ENCODE data around the gene SERPINA5.
A peak's percentile ranks its signal among the peaks of the same experiment; 100 is the strongest.
"Not testable (repeated sequence)": the region's sequence is repeated elsewhere in the genome, so short reads cannot be mapped to it uniquely, and the experiment has no call there.

Gene SERPINA5

DNA sequence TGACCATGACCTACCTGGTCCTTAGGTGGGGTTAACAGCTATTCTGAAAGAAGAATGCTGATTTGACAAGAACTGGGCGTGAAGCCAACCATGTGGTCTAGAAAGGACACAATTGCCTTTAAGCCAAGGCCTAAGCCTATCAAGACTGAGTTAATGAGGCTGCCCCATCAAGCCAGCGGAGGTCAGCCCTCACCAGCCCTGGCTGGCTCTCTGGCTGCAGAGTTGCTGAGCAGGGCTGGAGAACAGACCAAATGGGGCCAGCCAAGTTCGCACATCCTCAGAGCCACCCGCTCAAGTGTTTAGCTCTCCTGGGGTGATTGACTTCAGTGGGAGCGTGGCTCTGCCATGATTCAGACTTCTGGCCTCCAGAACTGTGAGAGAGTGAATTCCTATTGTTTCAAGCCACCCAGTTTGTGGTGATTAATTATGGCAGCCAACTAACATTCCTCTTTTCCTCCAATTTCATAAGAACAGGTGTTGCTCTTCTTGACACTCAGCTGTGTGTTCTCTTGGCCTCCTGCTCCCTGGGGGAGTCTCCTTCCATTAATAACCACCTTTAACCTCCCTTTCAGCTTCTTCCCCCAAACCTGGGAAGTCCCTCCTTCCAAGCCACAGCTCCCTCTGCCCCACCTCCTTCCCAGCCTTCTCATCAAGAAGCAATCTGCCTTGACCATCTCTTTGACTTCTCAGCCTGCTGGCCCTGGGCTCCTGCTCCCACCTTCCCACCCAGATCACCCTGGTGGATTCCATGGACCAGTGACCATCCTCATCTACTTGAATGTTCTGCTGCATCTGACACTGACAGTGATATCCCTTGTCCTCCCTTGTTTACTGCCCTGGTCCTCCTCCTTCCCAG lies 5.3 kb upstream of the SERPINA5 start:
- DNase-seq (ENCODE audit: low read depth) = peak; percentile 85

DNA sequence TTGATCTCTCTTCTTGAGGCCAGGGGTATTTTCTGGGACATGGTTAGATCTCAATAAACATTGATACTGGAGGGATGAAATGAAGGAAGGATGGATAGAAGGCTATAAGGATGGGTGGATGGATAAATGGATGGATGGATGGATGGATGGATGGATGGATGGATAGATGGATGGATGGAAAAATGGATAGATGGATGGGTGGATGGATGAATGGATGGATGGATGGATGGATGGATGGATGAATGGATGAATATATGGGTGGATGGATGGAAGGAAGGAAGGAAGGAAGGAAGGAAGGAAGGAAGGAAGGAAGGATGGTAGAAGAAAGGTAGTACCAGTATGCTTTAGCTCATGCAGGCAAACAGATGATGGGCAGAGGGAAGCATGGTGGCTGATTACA lies 3.8 kb upstream of the SERPINA5 start:
- DNase-seq (ENCODE audit: low read depth) = not testable (repeated sequence)

DNA sequence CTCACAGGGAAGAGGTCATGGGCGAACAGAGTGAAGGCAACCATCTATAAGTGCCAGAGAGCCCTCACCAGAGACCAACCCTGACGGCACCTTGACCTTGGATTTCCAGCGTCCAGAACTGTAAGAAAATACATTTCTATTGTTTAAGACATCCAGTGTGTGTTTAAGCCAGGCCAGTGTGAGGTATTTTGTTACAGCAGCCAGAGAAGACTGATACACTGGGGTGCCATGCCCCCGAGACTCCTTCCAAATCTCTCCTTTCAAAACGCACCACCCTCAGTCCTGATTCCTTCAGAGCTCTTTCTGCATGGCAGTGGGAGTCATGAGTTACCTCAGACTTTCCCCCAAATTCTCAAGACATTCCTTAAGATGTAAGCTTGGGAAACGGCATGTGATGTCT lies 2.5 kb upstream of the SERPINA5 start:
- no peak for DNase-seq (ENCODE audit: low read depth)

DNA sequence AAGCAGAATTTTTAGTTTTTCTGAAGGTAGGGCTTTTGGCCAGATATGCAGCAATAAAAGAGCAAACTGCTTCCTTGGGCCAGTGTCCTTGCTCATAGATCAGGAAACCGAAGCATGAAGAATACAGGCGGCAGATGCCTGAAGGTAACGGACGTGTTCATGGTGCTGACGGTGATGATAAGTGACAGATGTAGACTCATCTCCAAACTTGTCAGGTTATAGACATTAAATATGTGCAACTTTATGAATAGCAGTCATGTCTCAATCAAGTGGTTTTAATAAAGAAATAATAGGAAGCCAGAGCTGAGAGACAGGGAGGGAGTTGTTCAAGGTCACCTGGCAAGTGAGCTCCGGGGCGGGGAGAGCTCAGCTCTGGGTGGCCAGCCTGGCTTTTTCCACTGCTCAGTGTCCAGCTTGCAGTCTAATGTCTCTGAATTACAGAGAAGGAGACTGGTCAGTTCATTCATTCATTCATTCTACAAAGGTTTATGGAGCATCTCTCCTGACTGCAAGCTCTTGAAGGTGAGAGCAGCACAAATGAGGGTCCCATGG lies 1.0 kb downstream of the SERPINA5 start:
- no peak for DNase-seq (ENCODE audit: low read depth)

GRCh38 chr14:94582851-94583250 lies 1.6 kb downstream of the SERPINA5 start:
- no peak for DNase-seq (ENCODE audit: low read depth)

DNA sequence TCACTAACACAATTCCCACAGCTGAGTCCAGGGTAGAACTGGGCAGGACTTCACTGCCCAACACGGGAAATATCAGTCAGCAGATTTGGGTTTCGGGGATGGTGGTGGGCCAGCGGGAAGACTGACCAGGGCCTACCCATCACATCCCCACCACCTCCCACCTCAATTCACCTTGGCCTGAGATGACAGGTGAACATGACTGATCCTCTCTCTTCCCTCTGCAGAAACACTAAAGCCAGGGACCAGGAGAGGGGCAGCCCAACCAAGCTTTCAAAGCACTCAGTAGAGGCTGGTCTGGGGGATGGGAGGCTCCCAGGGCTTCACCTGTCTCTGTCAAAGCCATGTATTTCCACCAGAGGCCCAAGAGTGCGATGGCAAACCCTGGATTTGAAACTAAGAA lies 2.3 kb downstream of the SERPINA5 start:
- no peak for DNase-seq (ENCODE audit: low read depth)

GRCh38 chr14:94584591-94585280 lies 3.5 kb downstream of the SERPINA5 start:
- DNase-seq (ENCODE audit: low read depth) = no peak

DNA sequence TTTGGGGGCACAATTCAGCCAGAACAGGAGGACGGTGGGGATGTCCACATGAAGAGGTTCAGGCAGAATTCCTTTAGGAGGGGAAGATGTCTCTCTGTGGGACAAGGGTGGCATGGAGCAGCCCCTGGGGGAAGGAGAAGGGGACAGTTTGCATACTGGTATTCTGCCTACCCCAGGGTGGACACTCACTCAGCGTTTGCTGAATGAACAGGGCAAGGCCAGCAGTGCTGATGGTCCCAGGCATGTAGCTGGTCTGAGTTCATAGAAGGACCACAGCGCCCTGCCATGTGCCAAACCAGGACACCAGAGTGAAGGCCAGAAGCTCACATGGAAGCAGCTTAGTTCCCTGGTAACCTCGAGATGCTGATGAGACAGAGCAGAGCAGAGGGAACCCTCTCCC lies 5.4 kb downstream of the SERPINA5 start:
- no peak for DNase-seq (ENCODE audit: low read depth)

DNA sequence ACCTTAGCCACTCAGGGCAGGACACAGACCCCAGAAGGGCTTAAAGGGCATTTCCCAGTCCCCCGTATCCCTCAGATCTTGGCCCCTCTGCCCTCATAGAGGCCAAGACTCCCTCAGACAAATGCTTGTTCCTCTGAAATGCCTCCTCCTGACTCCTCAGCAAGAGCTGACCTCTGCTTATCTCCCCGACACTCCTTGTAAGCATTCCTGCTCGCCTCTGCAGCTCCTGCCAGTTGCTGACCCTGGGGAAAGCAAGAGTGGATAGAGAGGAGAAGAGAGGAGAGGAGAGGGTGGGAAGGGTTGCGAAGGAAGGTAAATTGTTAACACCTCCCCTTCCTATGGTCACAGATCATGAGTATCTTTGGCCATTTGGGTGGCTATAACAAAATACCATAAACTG lies 7.1 kb downstream of the SERPINA5 start:
- DNase-seq (ENCODE audit: low read depth) = no peak

DNA sequence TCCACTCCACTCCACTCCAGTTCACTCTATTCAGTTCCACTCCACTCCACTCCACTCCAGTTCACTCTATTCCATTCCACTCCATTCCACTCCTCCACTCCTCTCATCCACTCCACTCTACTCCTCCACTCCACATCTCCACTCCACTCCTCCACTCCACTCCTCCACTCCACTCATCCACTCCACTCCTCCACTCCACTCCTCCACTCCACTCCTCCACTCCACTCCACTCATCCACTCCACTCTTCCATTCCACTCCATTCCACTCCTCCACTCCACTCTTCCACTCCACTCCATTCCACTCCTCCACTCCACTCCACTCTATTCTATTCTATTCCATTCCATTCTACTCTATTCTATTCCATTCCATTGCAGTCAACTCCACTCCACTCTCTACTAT lies 9.8 kb downstream of the SERPINA5 start:
- DNase-seq (ENCODE audit: low read depth) = no peak

- no peak for DNase-seq (ENCODE audit: low read depth)
Observed at GRCh38 chr14:94591871-94592270, 10.6 kb downstream of the SERPINA5 start.

DNA sequence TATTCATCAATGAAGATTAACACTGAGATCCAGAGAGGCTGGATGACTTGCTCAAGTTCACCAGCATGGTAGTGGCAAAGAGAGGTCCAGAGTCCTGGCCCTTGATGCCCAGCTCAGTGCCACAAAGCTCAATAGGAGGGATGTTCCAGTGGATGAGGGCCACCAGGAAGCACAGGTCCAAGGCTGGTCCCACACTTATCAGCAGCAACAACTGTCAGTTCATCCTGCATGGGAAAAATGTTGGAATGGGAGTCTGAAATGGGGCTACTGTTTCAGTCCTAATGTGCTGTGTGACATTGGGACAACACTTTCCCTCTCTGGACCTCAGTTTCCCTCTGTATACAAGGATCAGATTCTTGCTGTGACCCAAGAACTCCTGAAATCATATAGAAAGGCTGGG lies 11.2 kb downstream of the SERPINA5 start:
- DNase-seq (ENCODE audit: low read depth) = no peak

GRCh38 chr14:94593376-94593748 lies 12.1 kb downstream of the SERPINA5 start:
- no peak for DNase-seq (ENCODE audit: low read depth)

- no peak for DNase-seq (ENCODE audit: low read depth)
Observed at GRCh38 chr14:94593749-94594431, 12.7 kb downstream of the SERPINA5 start.

- no peak for DNase-seq (ENCODE audit: low read depth)
Observed at GRCh38 chr14:94594441-94594840, 13.2 kb downstream of the SERPINA5 start.

GRCh38 chr14:94595912-94596311 lies 14.7 kb downstream of the SERPINA5 start:
- DNase-seq (ENCODE audit: low read depth) = no peak

DNA sequence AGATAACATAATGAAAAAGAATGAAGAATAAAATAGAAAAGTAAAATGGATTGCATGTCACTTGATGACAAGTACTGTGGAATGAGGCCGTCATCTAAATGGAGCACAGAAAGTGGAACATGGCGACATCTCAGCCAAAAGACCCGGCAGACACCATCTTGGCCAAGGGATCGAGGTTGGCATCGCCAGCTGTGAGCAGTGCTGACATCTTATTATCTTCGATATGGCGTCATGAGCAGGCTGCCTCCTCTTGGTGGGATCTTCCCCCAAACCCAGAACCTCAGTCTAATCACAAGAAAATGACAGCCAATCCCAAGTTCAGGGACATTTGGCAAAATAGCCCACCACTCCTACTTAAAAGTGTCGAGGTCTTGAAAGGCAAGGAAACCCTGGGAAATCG lies 15.1 kb downstream of the SERPINA5 start:
- no peak for DNase-seq (ENCODE audit: low read depth)

- DNase-seq (ENCODE audit: low read depth) = no peak
Observed at GRCh38 chr14:94597788-94598187, 16.6 kb downstream of the SERPINA5 start.

GRCh38 chr14:94598506-94598815 lies 17.2 kb downstream of the SERPINA5 start:
- no peak for DNase-seq (ENCODE audit: low read depth)

DNA sequence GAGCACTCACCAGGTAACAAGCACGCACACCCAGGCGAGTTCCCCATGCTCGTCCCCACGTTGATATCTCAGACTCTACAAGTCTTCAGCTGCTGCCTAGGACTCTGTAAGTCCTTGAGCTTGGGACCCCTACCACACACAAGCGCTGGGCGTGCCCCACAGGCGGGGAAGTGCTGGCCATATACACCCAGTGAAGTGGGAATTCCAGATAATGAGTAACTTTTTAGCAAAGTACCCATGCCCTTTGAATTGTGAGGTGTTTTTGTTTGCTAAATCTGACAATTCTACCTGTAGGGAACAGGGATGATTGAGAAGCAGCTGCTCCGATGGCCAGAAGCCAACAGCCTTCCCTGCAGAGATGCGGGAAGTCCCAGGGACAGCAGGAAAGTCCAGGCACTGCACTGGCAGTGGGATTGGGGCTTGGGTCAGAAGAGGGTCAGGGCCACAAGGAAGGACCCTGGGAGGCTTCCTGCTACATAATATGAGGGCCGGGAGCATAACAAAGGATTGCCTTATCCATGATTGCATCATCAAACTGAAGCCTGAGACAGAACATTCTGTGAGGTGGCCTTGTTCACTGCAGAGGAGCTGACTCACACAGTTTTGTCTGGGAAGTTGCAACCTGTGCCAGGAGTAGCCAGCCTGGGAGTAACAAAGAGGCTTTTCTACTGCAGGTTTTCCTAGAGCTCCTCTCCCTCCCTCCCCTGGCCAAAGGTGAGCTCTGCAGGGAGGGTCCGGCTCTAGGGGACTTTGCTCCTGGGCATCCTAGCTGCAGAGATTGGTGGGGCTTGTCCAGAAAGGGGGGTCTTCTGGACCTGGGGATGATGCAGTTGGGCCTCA lies 17.8 kb downstream of the SERPINA5 start:
- DNase-seq (ENCODE audit: low read depth) = peak; percentile 95

DNA sequence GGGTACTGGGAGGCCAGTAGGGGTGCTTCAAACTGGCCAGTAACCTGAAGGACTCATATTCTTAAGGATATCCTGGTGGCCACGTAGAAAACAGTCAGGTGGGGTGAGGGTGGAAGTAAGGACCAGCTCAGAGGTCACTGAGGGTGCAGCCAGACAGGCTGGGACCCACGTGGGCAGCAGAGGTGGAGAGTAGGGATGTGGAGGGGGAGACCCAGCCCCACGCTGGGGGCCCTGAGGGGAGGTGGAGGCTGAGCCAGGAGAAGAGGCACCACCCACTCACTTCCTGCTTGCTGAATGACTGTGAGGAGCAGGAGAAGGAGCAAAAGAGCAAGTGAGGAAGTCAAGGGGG lies 18.4 kb downstream of the SERPINA5 start:
- DNase-seq (ENCODE audit: low read depth) = no peak

GRCh38 chr14:94600148-94600545 lies 18.9 kb downstream of the SERPINA5 start:
- DNase-seq (ENCODE audit: low read depth) = no peak
